ENCODE measurements around the gene CELF2.
"Not testable (repeated sequence)": the region's sequence is repeated elsewhere in the genome, so short reads cannot be mapped to it uniquely, and the experiment has no call there.

Gene CELF2

GRCh38 chr10:11344081-11344480 is 326.4 kb downstream of the CELF2 start:
- intact Hi-C loops (cut with DNase I; ENCODE audit: low total_unique reads) = no loop called here
- no peak for DNase-seq
- peaks cover 0 to 8% of the 10 kb centered on the region in 2 donors for H3K27me3 ChIP-seq
- peaks cover 0 to 8% (median 3%) of the 10 kb centered on the region in 4 donors for H3K4me1 ChIP-seq
- no peak overlapping the region for H3K27ac ChIP-seq
- no peak overlapping the region for H3K4me3 ChIP-seq
- no peaks in the 10 kb centered on the region for H3K9me3 ChIP-seq
- no peaks in the 10 kb centered on the region for H3K36me3 ChIP-seq
- TF ChIP-seq CTCF (IDR thresholded peaks at IDR 0.05) = no peak

- no peak overlapping the region for H3K4me3 ChIP-seq
- H3K4me1 ChIP-seq = peaks cover 0 to 8% (median 3%) of the 10 kb centered on the region in 4 donors
- intact Hi-C loops (cut with DNase I; ENCODE audit: low total_unique reads) = no loop called here
- peaks cover 0 to 5% of the 10 kb centered on the region in 2 donors for H3K27me3 ChIP-seq
- TF ChIP-seq CTCF (IDR thresholded peaks at IDR 0.05) = no peak
- H3K36me3 ChIP-seq = no peaks in the 10 kb centered on the region
- DNase-seq = no peak
- no peak overlapping the region for H3K27ac ChIP-seq
- no peaks in the 10 kb centered on the region for H3K9me3 ChIP-seq
These were observed 326.9 kb downstream of the CELF2 start for GRCh38 chr10:11344550-11344949.

GRCh38 chr10:11345224-11346054 is 327.8 kb downstream of the CELF2 start:
- no peaks in the 10 kb centered on the region for H3K9me3 ChIP-seq
- no peaks in the 10 kb centered on the region for H3K27me3 ChIP-seq
- no peak overlapping the region for H3K4me3 ChIP-seq
- no peak for DNase-seq
- no peak for TF ChIP-seq CTCF (IDR thresholded peaks at IDR 0.05)
- H3K27ac ChIP-seq = peak overlapping the region in 1 of 2 donors; percentile 10
- intact Hi-C loops (cut with DNase I; ENCODE audit: low total_unique reads) = no loop called here
- H3K4me1 ChIP-seq = peaks cover 0 to 8% (median 3%) of the 10 kb centered on the region in 4 donors
- no peaks in the 10 kb centered on the region for H3K36me3 ChIP-seq

- H3K27me3 ChIP-seq; H3K4me3 ChIP-seq; H3K27ac ChIP-seq; DNase-seq; H3K36me3 ChIP-seq; intact Hi-C loops (cut with DNase I; ENCODE audit: low total_unique reads); H3K9me3 ChIP-seq; H3K4me1 ChIP-seq: not testable (repeated sequence)
These were observed 329.9 kb downstream of the CELF2 start for GRCh38 chr10:11347580-11347979.

- intact Hi-C loops (cut with DNase I; ENCODE audit: low total_unique reads) = no loop called here
- Histone ChIP-seq H3K4me3 (no peak overlapping the region), H3K27me3 (no peaks in the 10 kb centered on the region), H3K27ac (no peak overlapping the region), H3K9me3 (no peaks in the 10 kb centered on the region), H3K4me1 (no peaks in the 10 kb centered on the region), H3K36me3 (no peaks in the 10 kb centered on the region)
- TF ChIP-seq CTCF (IDR thresholded peaks at IDR 0.05) = no peak
- no peak for DNase-seq
These were observed 334.1 kb downstream of the CELF2 start for GRCh38 chr10:11351801-11352200.

- Histone ChIP-seq H3K4me3 (no peak overlapping the region), H3K36me3 (no peaks in the 10 kb centered on the region), H3K27ac (no peak overlapping the region), H3K9me3 (no peaks in the 10 kb centered on the region), H3K27me3 (no peaks in the 10 kb centered on the region), H3K4me1 (no peaks in the 10 kb centered on the region)
- no peak for TF ChIP-seq CTCF (IDR thresholded peaks at IDR 0.05)
- no peak for DNase-seq
- intact Hi-C loops (cut with DNase I; ENCODE audit: low total_unique reads) = no loop called here
These were observed 335.6 kb downstream of the CELF2 start for GRCh38 chr10:11353006-11353896.
